CD4-positive, alpha-beta T cell (primary cell): ENCODE data around the gene TTYH2. TPM values are rescaled to one million over a fixed set of nuclear protein-coding genes. Genes with fewer than 3 reads are reported as not detected.
"Not testable (repeated sequence)": the region's sequence is repeated elsewhere in the genome, so short reads cannot be mapped to it uniquely, and the experiment has no call there.

ENCODE experiments used
- ATAC-seq: fragments of 200-7000 bp; cut with Tn5 transposase; one replicate; pipeline ENCODE4 v1.10.0; 2022; ENCODE audit warnings: mild to moderate bottlenecking; ENCODE audit not compliant: poor library complexity
- CTCF ChIA-PET: fragments of 350-600 bp; sonication (Branson Sonifier 250); formaldehyde crosslinking; loops from one replicate; lab custom pipeline; 2021; ENCODE audit warnings: antibody characterized with exemption, inconsistent platforms; lab: Charles Lee
- POLR2A ChIA-PET: fragments of 350-600 bp; sonication (Branson Sonifier 250); formaldehyde crosslinking; loops from one replicate; lab custom pipeline; 2021; ENCODE audit warnings: antibody characterized with exemption, inconsistent platforms; lab: Charles Lee
- DNase-seq, 14 experiments: peaks; one replicate each; pipeline ENCODE4 v3.0.0-alpha.2; 2013 to 2020; ENCODE audit warnings: mixed read lengths in 2 of 14
- H3K27ac ChIP-seq, 2 donors: one replicate each; pipeline versions ENCODE4 v1.5.1 to v1.7.0; 2013; ENCODE audit warnings: low read length in 2 of 2, low read depth in 1 of 2, mild to moderate bottlenecking in 1 of 2
- H3K27me3 ChIP-seq, 2 experiments: 1 replicate in 1 of 2; 2 replicates in 1 of 2; pipeline versions ENCODE4 v1.6.1 to v1.7.0; 2013; ENCODE audit warnings: low read length in 2 of 2, control low read depth in 1 of 2, mild to moderate bottlenecking in 1 of 2, moderate library complexity in 1 of 2; ENCODE audit not compliant: insufficient read depth in 2 of 2, control insufficient read depth in 1 of 2
- H3K36me3 ChIP-seq: one replicate; pipeline ENCODE4 v1.6.1; 2013; ENCODE audit warnings: low read length, control low read depth; ENCODE audit not compliant: insufficient read depth
- H3K4me1 ChIP-seq: one replicate; pipeline ENCODE4 v1.6.1; 2013; ENCODE audit warnings: low read length, control low read depth; ENCODE audit not compliant: insufficient read depth
- H3K4me3 ChIP-seq: one replicate; pipeline ENCODE4 v1.5.1; 2013; ENCODE audit warnings: mild to moderate bottlenecking, low read length, moderate library complexity
- H3K9me3 ChIP-seq, 2 experiments: 1 replicate in 1 of 2; 2 replicates in 1 of 2; pipeline versions ENCODE4 v1.6.1 to v1.7.0; 2013; ENCODE audit warnings: low read length in 2 of 2, mild to moderate bottlenecking in 2 of 2, control low read depth in 1 of 2, moderate library complexity in 1 of 2; ENCODE audit not compliant: control insufficient read depth in 1 of 2, insufficient read depth in 1 of 2
- H3K27ac Mint-ChIP-seq: one replicate; pipeline ENCODE4 v1.8.0; 2020; ENCODE audit warnings: mixed read lengths
- H3K27me3 Mint-ChIP-seq: one replicate; pipeline ENCODE4 v1.8.0; 2021; ENCODE audit warnings: mixed read lengths
- H3K36me3 Mint-ChIP-seq: one replicate; pipeline ENCODE4 v1.8.0; 2021; ENCODE audit warnings: low read depth, mixed read lengths
- H3K4me1 Mint-ChIP-seq: one replicate; pipeline ENCODE4 v1.8.0; 2021; ENCODE audit warnings: low read depth, mixed read lengths
- H3K4me3 Mint-ChIP-seq: one replicate; pipeline ENCODE4 v1.8.0; 2020; ENCODE audit warnings: mild to moderate bottlenecking, mixed read lengths
- H3K9me3 Mint-ChIP-seq: one replicate; pipeline ENCODE4 v1.8.0; 2020; ENCODE audit warnings: mixed read lengths
- CTCF ChIP-seq: fragments of 200-600 bp; IDR thresholded peaks from one replicate; pipeline ENCODE4 v1.8.0; 2022; ENCODE audit warnings: antibody characterized with exemption, mild to moderate bottlenecking
- intact Hi-C, 2 experiments: fragments of 100-400 bp; cut with DNase I in 1 of 2; cut with micrococcal nuclease in 1 of 2; formaldehyde crosslinking; loops; one replicate each; pipeline versions ENCODE4 v1.15.1 to v1.9.0; 2023 to 2025; cut with DNase I, micrococcal nuclease
- total RNA-seq, 174 experiments: library from RNA in 2 of 174; stranded (reverse) in 2 of 174; gene quantifications; one replicate each; pipeline ENCODE4 v1.2.3 and lab custom pipeline; 2021 to 2026

The TTYH2 gene
- total RNA-seq, 2 experiments from 2014 or later = 4.4 to 5.4 TPM

- Histone ChIP-seq H3K9me3 (no peaks in the 10 kb centered on the region), H3K27me3 (no peaks in the 10 kb centered on the region), H3K36me3 (no peaks in the 10 kb centered on the region), H3K4me1 (no peaks in the 10 kb centered on the region), H3K27ac (no peak overlapping the region), H3K4me3 (no peak overlapping the region)
- ChIA-PET POLR2A (no interaction called here), CTCF (no interaction called here)
- H3K9me3 Mint-ChIP-seq = no peaks in the 10 kb centered on the region
- no peak for ATAC-seq
- H3K36me3 Mint-ChIP-seq = no peaks in the 10 kb centered on the region
- no peak for DNase-seq
- H3K27me3 Mint-ChIP-seq = peaks cover 15% of the 10 kb centered on the region
- H3K4me3 Mint-ChIP-seq = no peak overlapping the region
- no peaks in the 10 kb centered on the region for H3K4me1 Mint-ChIP-seq
- intact Hi-C loops = no loop called here
- H3K27ac Mint-ChIP-seq = no peak overlapping the region
- no peak for TF ChIP-seq CTCF
These were observed 25.6 kb upstream of the TTYH2 start for GRCh38 chr17:74187761-74188160.

GRCh38 chr17:74188687-74189086 lies 24.7 kb upstream of the TTYH2 start:
- H3K4me1 ChIP-seq, H3K36me3 Mint-ChIP-seq, POLR2A ChIA-PET, H3K27me3 ChIP-seq, H3K9me3 ChIP-seq, H3K4me1 Mint-ChIP-seq, H3K4me3 Mint-ChIP-seq, H3K27ac Mint-ChIP-seq, H3K27ac ChIP-seq, ATAC-seq, intact Hi-C loops, H3K9me3 Mint-ChIP-seq, H3K4me3 ChIP-seq, H3K36me3 ChIP-seq: not testable (repeated sequence)
- CTCF ChIA-PET = interaction anchor here (0.5 to 1.8 kb wide), 2 partner anchors 11 to 43 kb away, joined by 5 to 6 read pairs; no protein-coding TSS in a partner anchor
- peak in 1 of 14 experiments; percentile 5 for DNase-seq
- peaks cover 14% of the 10 kb centered on the region for H3K27me3 Mint-ChIP-seq

DNA sequence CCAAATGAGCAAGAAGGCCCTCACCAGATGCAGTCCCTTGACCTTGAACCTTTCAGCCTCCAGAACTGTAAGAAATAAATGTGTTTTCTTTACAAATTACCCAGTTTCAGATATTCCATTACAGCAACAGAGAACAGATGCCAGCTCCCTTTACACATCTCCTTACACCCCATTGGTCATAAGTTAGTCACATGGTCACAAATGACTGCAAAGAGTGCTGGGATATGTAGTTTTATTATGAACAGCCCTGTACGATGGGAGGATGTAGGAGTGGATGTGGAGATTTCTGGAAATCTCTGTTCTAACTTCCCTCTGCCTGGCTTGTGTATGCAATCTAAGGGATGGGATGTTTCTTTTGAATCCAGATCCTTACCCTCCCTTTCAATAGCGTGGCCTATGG lies 23.2 kb upstream of the TTYH2 start:
- Mint-ChIP-seq H3K36me3 (no peaks in the 10 kb centered on the region), H3K27ac (no peak overlapping the region), H3K4me3 (no peak overlapping the region), H3K27me3 (peaks cover 21% of the 10 kb centered on the region), H3K9me3 (no peaks in the 10 kb centered on the region), H3K4me1 (no peaks in the 10 kb centered on the region)
- TF ChIP-seq CTCF = no peak
- DNase-seq (peak in 4 of 14 experiments; percentile 2 to 50 (median 48)), ATAC-seq (peak; percentile 88)
- Histone ChIP-seq H3K4me3 (no peak overlapping the region), H3K36me3 (no peaks in the 10 kb centered on the region), H3K27me3 (peaks cover 0 to 8% of the 10 kb centered on the region in 2 experiments), H3K9me3 (no peaks in the 10 kb centered on the region), H3K27ac (no peak overlapping the region), H3K4me1 (peaks cover 2% of the 10 kb centered on the region)
- ChIA-PET CTCF (interaction anchor here (1.1 to 1.8 kb wide), 2 partner anchors 9 to 13 kb away, joined by 5 to 6 read pairs; partner anchors contain the start of gene RPL38), POLR2A (no interaction called here)
- intact Hi-C loops = no loop called here
